Measurements from ENCODE around the gene FRMD4B. TPM values are rescaled to one million over a fixed set of nuclear protein-coding genes. Genes with fewer than 3 reads are reported as not detected.
A peak's percentile ranks its signal among the peaks of the same experiment; 100 is the strongest.

Gene FRMD4B
- total and polyA plus RNA-seq, 10 of the 15 experiments (the other 5 are each of a cell fraction or from before 2014, with no cell fraction given): 3.9 to 11.4 (median 8.0) TPM

- DNase-seq (ENCODE audit: low read depth, low spot score) (no peak), FAIRE-seq (no peak), ATAC-seq (no peak)
- ChIA-PET SMC1A (ENCODE audit: uncharacterized antibody, unreplicated experiment) (interaction anchor here (0.7 to 1.3 kb wide), 3 partner anchors 15 to 79 kb away, joined by 3 to 4 read pairs (median 3); no protein-coding TSS in a partner anchor), RAD21 (ENCODE audit: unreplicated experiment) (interaction anchor here (1.0 kb wide), 1 partner anchor 169 kb away, joined by 4 read pairs; no protein-coding TSS in a partner anchor), CTCF (interaction anchor here (0.6 to 4.9 kb wide), 3 partner anchors 9 to 109 kb away, joined by 3 to 26 read pairs (median 4); no protein-coding TSS in a partner anchor), POLR2A (no interaction called here)
- WGBS (ENCODE audit: insufficient coverage, insufficient replicate concordance, low lambda C conversion rate, missing lambda C conversion rate): 37% methylated on average over 10 of the region's 10 CpGs
- H3K4me2 ChIP-seq (ENCODE audit: control insufficient read depth, insufficient read depth): no peak overlapping the region
- intact Hi-C loops (cut with micrococcal nuclease; ENCODE audit: unreplicated experiment) (no loop called here), in situ Hi-C loops (cut with MboI) (no loop called here)
- no peaks in the 10 kb centered on the region for H3K36me3 ChIP-seq (ENCODE audit: control insufficient read depth in 2 of 2, insufficient read depth in 2 of 2, low read length in 1 of 2)
- BruUV-seq (replicated peaks): no TSS peak
- H3K9me3 ChIP-seq (replicated peaks; ENCODE audit: control insufficient read depth, insufficient read depth, low read length): no peaks in the 10 kb centered on the region
- no peak overlapping the region; the same call in 1 of the 2 replicates for H2AFZ ChIP-seq (ENCODE audit: control insufficient read depth, low read depth, low read length)
- H3K27ac ChIP-seq (ENCODE audit: control insufficient read depth, insufficient read depth): no peak overlapping the region
- TF ChIP-seq SPI1 (IDR thresholded peaks at IDR 0.05; ENCODE audit: borderline replicate concordance, insufficient read depth, low read depth, low read length): peak; percentile 4; the same call in 1 of the 2 replicates
- TF ChIP-seq CREM (IDR thresholded peaks at IDR 0.05; ENCODE audit: low read depth): no peak
- peaks cover 12% of the 10 kb centered on the region for H3K4me1 ChIP-seq (ENCODE audit: control insufficient read depth, insufficient read depth, low read length)
- H3K4me3 ChIP-seq: no peak overlapping the region
- no peak overlapping the region for H3K9ac ChIP-seq (ENCODE audit: control insufficient read depth, insufficient read depth, low read length)
- no peaks in the 10 kb centered on the region for H3K79me2 ChIP-seq (ENCODE audit: control insufficient read depth, insufficient read depth, low read length)
- no peaks in the 10 kb centered on the region for H4K20me1 ChIP-seq (ENCODE audit: control insufficient read depth, insufficient read depth)
- H3K27me3 ChIP-seq (replicated peaks in 1 of 2; ENCODE audit: control insufficient read depth in 2 of 2, insufficient read depth in 2 of 2, low read length in 1 of 2): no peaks in the 10 kb centered on the region
Measured at GRCh38 chr3:69330891-69331400, 54.9 kb downstream of the FRMD4B start.

- FAIRE-seq (no peak), DNase-seq (ENCODE audit: low read depth, low spot score) (no peak), ATAC-seq (no peak)
- in situ Hi-C loops (cut with MboI) (no loop called here), intact Hi-C loops (cut with micrococcal nuclease; ENCODE audit: unreplicated experiment) (loop anchor here (10.0 kb wide), 1 partner anchor 615 kb away; no protein-coding TSS in a partner anchor)
- no peak overlapping the region for H2AFZ ChIP-seq (ENCODE audit: control insufficient read depth, low read depth, low read length)
- H3K27me3 ChIP-seq (replicated peaks in 1 of 2; ENCODE audit: control insufficient read depth in 2 of 2, insufficient read depth in 2 of 2, low read length in 1 of 2): no peaks in the 10 kb centered on the region
- no TSS peak for BruUV-seq (replicated peaks)
- ChIA-PET SMC1A (ENCODE audit: uncharacterized antibody, unreplicated experiment) (interaction anchor here (0.9 to 2.2 kb wide), 6 partner anchors 10 to 94 kb away, joined by 3 to 9 read pairs (median 6); no protein-coding TSS in a partner anchor), POLR2A (interaction anchor here (0.6 to 0.7 kb wide), 4 partner anchors 48 to 768 kb away, joined by 3 to 7 read pairs (median 6); no protein-coding TSS in a partner anchor), CTCF (interaction anchor here (0.6 to 15.5 kb wide), 5 partner anchors 19 to 342 kb away, joined by 3 to 236 read pairs (median 26); no protein-coding TSS in a partner anchor), RAD21 (ENCODE audit: unreplicated experiment) (interaction anchor here (0.9 to 1.8 kb wide), 3 partner anchors 80 to 168 kb away, joined by 3 to 8 read pairs (median 4); no protein-coding TSS in a partner anchor)
- H3K27ac ChIP-seq (ENCODE audit: control insufficient read depth, insufficient read depth): no peak overlapping the region
- no peak overlapping the region for H3K4me3 ChIP-seq
- peaks cover 17% of the 10 kb centered on the region for H3K4me1 ChIP-seq (ENCODE audit: control insufficient read depth, insufficient read depth, low read length)
- H3K36me3 ChIP-seq (ENCODE audit: control insufficient read depth in 2 of 2, insufficient read depth in 2 of 2, low read length in 1 of 2): no peaks in the 10 kb centered on the region
- WGBS (ENCODE audit: insufficient coverage, insufficient replicate concordance, low lambda C conversion rate, missing lambda C conversion rate): 88% methylated on average over 1 of the region's 1 CpG
- H3K9me3 ChIP-seq (replicated peaks; ENCODE audit: control insufficient read depth, insufficient read depth, low read length): no peaks in the 10 kb centered on the region
- no peaks in the 10 kb centered on the region for H4K20me1 ChIP-seq (ENCODE audit: control insufficient read depth, insufficient read depth)
- no peak overlapping the region for H3K9ac ChIP-seq (ENCODE audit: control insufficient read depth, insufficient read depth, low read length)
- no peaks in the 10 kb centered on the region for H3K79me2 ChIP-seq (ENCODE audit: control insufficient read depth, insufficient read depth, low read length)
- no peak overlapping the region for H3K4me2 ChIP-seq (ENCODE audit: control insufficient read depth, insufficient read depth)
- TF ChIP-seq ZNF207 (IDR thresholded peaks at IDR 0.05; ENCODE audit: borderline replicate concordance) (no peak), TCF3 (IDR thresholded peaks at IDR 0.05; ENCODE audit: borderline replicate concordance, insufficient read depth, low read depth, low read length) (no peak), MXI1 (IDR thresholded peaks at IDR 0.05; ENCODE audit: low read depth, low read length) (no peak), E2F4 (IDR thresholded peaks at IDR 0.05; ENCODE audit: low read depth, low read length) (no peak), ATF3 (IDR thresholded peaks at IDR 0.05; ENCODE audit: borderline replicate concordance, extremely low read depth, low read depth, low read length) (no peak), SMAD5 (IDR thresholded peaks at IDR 0.05; ENCODE audit: low read depth) (no peak), ZBTB11 (CRISPR knock-in tag; IDR thresholded peaks at IDR 0.05) (no peak), NR2F1 (conservative IDR thresholded peaks at IDR 0.05) (no peak), SMC3 (IDR thresholded peaks at IDR 0.05; ENCODE audit: borderline replicate concordance, low read length) (no peak)
Measured at GRCh38 chr3:69329892-69330291, 56.0 kb downstream of the FRMD4B start.
